ENCODE data around the gene NRL. TPM values are rescaled to one million over a fixed set of nuclear protein-coding genes. Genes with fewer than 3 reads are reported as not detected.
"Not testable (repeated sequence)": the region's sequence is repeated elsewhere in the genome, so short reads cannot be mapped to it uniquely, and the experiment has no call there.

Gene NRL
- total RNA-seq, 4 donors from 2014 or later, result 0.79 to 4.5 (median 3.3) TPM

DNA sequence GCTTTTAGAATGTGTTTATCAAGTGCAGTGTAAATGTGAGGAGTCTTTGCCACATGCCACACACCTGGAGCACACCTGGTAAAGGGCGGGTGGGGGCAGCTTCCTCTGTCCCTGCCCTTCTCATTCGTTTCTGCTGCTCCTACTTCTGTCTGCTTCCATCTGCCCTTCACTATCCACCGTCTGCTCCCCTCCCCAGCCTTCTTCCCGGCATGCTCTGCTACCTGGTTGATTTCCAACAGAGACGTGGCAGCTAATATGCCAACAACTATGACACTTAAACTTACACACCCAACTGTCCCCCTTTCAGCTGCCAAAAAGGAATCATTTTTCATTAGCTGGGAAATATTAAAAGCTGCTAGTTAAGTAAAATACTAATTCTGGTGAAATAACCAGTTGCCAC, 72.0 kb downstream of the NRL start:
- intact Hi-C loops (cut with DNase I), result no loop called here
- no peak for DNase-seq
- Histone ChIP-seq H3K36me3 (no peaks in the 10 kb centered on the region), H3K9me3 (no peaks in the 10 kb centered on the region), H3K27ac (no peak overlapping the region), H3K27me3 (no peaks in the 10 kb centered on the region), H3K4me1 (peaks cover 0 to 17% (median 0%) of the 10 kb centered on the region in 3 donors), H3K4me3 (no peak overlapping the region)
- TF ChIP-seq CTCF (IDR thresholded peaks at IDR 0.05) (no peak), POLR2A (IDR thresholded peaks at IDR 0.05) (no peak)
- WGBS, 2 donors, result 18 to 27% methylated on average over 5 of the region's 5 CpGs

- Histone ChIP-seq H3K27me3 (no peaks in the 10 kb centered on the region), H3K9me3 (no peaks in the 10 kb centered on the region), H3K4me1 (peaks cover 0 to 34% (median 4%) of the 10 kb centered on the region in 3 donors), H3K4me3 (no peak overlapping the region), H3K36me3 (no peaks in the 10 kb centered on the region), H3K27ac (no peak overlapping the region)
- TF ChIP-seq POLR2A (IDR thresholded peaks at IDR 0.05) (no peak), CTCF (IDR thresholded peaks at IDR 0.05) (no peak)
- WGBS, 2 donors, result 30 to 33% methylated on average over 2 of the region's 2 CpGs
- DNase-seq, result no peak
- intact Hi-C loops (cut with DNase I), result no loop called here
Measured at GRCh38 chr14:24040692-24041091, 74.1 kb downstream of the NRL start.

- intact Hi-C loops (cut with DNase I), result no loop called here
- Histone ChIP-seq H3K27ac (no peak overlapping the region), H3K4me3 (no peak overlapping the region), H3K4me1 (peaks cover 0 to 47% (median 12%) of the 10 kb centered on the region in 3 donors), H3K27me3 (no peaks in the 10 kb centered on the region), H3K36me3 (no peaks in the 10 kb centered on the region), H3K9me3 (no peaks in the 10 kb centered on the region)
- 70 to 77% methylated on average over 2 of the region's 2 CpGs for whole genome bisulfite sequencing, 2 donors
- TF ChIP-seq POLR2A (IDR thresholded peaks at IDR 0.05) (no peak), CTCF (IDR thresholded peaks at IDR 0.05) (no peak)
- no peak for DNase-seq
Measured at GRCh38 chr14:24038686-24039085, 76.1 kb downstream of the NRL start.

DNA sequence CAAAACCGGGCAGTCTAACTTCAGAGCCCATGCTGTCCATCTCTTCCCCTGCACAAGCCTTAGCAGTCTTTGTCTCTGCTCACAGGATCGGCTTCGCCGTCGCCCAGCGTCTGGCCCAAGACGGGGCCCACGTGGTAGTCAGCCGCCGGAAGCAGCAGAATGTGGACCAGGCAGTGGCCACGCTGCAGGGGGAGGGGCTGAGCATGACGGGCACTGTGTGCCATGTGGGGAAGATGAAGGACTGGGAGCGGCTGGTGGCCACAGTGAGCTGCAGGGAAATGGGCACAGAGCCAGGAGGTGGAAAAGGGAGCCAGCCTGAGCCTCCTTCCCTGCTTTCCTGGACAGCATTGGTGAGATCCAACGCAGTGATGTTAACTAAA, 77.1 kb downstream of the NRL start:
- intact Hi-C loops (cut with DNase I), result no loop called here
- WGBS, 2 donors, result 79 to 87% methylated on average over 14 of the region's 14 CpGs
- H3K4me3 ChIP-seq, result no peak overlapping the region
- DNase-seq, result no peak
- no peaks in the 10 kb centered on the region for H3K36me3 ChIP-seq
- H3K27me3 ChIP-seq, result no peaks in the 10 kb centered on the region
- TF ChIP-seq CTCF (IDR thresholded peaks at IDR 0.05) (no peak), POLR2A (IDR thresholded peaks at IDR 0.05) (no peak)
- no peak overlapping the region for H3K27ac ChIP-seq
- peaks cover 0 to 2% (median under 1%) of the 10 kb centered on the region in 3 donors for H3K9me3 ChIP-seq
- H3K4me1 ChIP-seq, result peaks cover 0 to 51% (median 16%) of the 10 kb centered on the region in 3 donors

DNA sequence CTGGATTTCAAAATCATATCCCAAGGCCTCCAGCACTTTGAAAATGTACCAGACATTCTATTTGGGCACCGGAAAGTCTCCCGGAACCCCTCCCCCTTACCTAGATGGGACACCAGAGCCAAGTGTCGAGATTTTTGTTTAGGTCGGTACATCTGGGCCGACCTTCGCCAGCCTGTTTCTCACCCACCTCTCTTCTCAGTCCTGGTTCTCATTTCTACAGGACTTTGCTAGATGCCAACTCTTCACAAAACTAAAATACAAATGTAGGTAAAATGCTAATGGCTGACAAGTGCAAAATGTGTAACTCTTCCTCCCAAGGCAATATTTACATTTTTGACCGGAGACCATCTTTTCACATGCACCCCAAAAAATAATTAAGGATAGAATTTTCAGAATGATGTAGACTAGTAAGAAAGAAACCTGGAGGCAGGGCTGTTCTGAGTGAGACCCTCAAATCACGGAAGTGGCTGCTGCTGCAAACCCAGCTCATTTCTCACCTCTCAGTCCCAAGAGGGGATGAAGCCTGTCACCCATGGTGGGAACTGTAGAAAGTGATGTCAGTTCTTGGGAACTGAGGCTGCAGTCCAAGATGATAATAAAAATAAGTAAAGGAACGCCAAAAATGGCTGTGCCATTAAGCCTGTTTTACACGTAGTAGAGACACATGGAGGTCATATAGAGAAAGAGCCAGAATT, 77.6 kb downstream of the NRL start:
- 33 to 35% methylated on average over 10 of the region's 10 CpGs for WGBS, 2 donors
- intact Hi-C loops (cut with DNase I), result not testable (repeated sequence)

More for the DNA sequence above, 77.6 kb downstream of the NRL start:
- H3K27ac ChIP-seq, result peak overlapping the region; percentile 87 to 97 (median 94)
- not testable (repeated sequence) for H3K27me3 ChIP-seq, H3K36me3 ChIP-seq, DNase-seq, H3K9me3 ChIP-seq
- peaks cover 0 to 53% (median 16%) of the 10 kb centered on the region in 3 donors for H3K4me1 ChIP-seq
- H3K4me3 ChIP-seq, result peak overlapping the region; percentile 38 to 69 (median 62)
